HG03558 (cell line): ENCODE measurements around the gene P2RY12.

ENCODE experiments used
- ATAC-seq: cut with Tn5 transposase; IDR thresholded peaks from one replicate; pipeline ENCODE4 v1.9.1; 2021; ENCODE audit warnings: moderate number of reproducible peaks; ENCODE audit not compliant: unreplicated experiment; ENCODE audit errors: extremely low read depth

The P2RY12 gene

GRCh38 chr3:151312972-151313371 is 71.6 kb downstream of the P2RY12 start:
- ATAC-seq, result no peak

DNA sequence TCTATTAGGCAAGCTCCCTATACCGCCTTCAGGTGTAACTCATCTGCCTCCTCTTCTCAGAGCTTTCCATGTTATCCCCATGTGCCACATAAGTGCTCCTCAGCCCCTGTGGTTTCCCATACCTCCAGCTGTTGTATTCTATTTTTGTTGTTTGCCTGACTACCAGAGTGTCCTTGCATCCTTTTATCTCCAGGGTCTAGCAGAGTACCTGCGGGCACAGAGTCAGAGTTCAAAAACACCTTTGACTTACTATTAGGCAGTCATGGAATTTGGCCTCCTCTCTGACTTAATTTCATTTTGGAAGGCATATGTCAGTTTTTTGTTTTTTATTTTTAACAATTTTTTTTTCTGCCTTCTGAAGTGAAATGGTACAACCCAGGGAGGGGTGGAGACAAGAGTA is 75.0 kb downstream of the P2RY12 start:
- no peak for ATAC-seq

GRCh38 chr3:151307583-151308488 is 76.7 kb downstream of the P2RY12 start:
- ATAC-seq, result no peak

GRCh38 chr3:151307131-151307530 is 77.4 kb downstream of the P2RY12 start:
- no peak for ATAC-seq

DNA sequence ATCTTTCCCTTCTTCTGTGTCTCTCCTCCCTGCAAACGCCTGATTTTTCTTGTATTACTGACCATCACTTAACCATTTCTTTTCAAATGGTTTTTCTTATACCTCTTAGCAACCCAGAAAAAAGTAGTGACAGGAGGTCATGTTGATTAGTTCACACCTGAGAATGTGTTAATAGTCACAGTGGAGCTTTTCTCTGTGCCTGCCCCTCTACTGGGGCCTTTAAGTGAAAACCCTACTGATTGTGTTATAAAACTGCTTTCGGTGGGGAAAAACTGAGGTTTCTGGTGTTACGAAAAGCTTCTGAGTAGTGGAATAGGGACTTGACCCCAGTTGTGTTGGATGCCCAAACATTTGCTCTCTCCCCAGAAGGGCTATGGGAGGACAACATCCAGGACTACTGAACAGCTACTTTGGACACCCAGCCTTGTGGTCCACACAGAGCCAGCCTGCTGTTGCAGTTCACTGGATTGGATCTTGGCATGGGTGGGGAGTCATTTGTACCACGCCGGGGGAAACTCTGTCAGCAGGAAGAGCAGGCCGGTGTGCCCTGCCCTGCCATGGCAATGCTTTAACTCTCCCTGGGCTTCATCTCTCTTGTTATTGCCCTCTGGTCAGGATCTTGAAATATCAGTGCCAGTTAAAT is 78.3 kb downstream of the P2RY12 start:
- no peak for ATAC-seq

DNA sequence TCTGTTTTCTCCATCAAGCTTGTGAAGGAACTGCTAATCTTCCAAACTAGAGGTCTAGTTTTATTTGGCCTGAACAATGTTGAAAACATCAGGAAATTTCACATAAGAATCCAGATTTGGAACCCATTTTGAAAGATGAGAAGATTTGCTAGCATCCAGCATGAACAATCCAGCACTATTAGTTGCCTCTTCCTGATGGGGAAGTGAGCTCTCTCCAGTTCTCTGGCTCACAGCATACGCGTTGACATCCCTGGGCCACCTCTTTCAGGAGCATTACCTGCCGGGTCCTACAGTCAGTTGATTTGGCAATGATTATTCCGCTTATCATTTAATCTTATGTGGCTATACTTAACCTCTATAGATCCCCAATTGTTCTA is 78.8 kb downstream of the P2RY12 start:
- ATAC-seq, result no peak

DNA sequence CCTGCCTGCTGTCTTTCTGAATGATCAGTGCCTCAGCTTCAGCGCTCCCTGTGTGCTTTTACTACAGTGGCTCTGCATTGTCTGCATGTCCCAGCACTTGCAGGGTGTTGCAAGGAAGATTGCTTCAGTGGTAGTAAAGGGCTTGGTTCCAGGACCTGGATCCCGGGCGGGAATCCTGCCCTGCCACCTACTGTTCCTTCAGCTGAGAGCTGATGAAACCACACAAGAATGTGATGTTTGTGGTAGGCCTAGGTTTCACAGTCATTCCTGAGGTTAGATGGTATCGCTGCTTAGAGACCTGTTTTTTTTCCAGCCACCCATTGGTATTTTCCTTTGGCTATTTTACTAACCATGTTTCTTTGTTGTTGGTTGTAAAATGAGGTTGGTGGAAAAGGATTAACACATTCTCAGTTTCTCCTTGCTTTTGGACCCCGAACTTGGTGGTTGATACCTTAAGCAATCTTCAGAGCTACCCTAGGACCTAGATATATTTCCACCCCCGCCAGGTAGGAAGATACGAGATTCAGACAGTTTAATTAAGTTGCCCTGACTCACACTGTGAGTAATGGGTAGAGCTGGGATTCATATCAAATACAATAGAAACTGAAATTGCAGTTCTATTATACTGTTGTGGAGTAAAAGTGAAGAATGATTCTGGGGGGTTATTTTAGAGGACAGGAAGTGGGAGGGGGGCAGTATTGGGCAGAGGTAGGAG is 79.3 kb downstream of the P2RY12 start:
- no peak for ATAC-seq

DNA sequence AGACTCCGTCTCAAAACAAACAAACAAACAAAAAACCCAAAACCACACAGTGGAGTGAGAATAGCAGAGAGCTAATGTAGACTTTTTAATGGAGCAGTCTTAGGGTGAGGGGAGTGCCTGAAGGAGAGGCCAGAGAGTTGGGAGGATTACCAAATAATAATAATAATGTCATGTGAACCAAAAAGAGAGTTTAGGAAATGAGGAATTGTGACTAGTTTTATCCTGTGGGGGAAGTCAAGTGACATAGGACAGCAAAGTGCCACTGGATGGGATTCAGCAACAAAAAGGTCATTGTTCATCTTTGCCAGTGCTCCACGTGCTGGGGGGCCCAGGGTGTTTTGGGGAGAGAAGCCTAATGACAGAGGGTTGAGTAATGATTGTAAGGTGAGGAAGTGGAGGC is 80.8 kb downstream of the P2RY12 start:
- ATAC-seq, result no peak

DNA sequence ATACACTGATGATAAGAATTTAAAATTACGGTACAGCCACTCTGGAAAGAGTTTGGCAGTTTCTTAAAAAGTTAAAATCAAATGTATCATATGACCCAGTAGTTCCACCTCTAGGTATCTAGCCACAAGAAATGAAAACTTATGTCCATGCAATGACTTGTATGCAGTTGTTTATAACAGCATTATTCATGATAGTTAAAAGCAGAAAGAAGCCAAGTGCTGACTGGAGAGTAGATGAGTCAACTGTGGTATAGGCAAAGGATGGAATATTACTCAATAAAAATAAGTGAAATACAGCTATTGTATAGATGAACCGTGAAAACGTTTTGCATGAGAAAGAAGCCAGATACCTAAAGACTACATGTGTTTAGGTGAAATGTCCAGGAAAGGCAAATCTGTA is 82.8 kb downstream of the P2RY12 start:
- no peak for ATAC-seq

GRCh38 chr3:151300539-151300938 is 84.0 kb downstream of the P2RY12 start:
- ATAC-seq, result no peak

DNA sequence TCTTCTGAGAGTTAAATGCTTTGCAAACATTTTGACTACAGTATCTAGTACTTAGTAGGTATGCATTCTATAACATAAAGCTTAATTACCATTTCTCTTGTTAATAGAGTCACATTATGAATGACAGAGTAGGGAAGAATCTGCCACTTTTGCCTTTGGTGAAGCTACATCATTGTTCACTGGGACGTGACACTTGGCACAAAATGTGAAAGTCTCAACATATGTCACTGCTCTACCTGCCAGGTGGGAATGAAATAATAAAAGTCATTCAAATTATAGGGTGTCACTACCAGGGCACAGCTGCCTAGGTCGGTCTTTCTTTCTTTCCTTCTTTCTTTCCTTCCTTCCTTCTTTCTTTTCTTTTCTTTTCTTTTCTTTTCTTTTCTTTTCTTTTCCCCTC is 85.5 kb downstream of the P2RY12 start:
- ATAC-seq, result no peak

DNA sequence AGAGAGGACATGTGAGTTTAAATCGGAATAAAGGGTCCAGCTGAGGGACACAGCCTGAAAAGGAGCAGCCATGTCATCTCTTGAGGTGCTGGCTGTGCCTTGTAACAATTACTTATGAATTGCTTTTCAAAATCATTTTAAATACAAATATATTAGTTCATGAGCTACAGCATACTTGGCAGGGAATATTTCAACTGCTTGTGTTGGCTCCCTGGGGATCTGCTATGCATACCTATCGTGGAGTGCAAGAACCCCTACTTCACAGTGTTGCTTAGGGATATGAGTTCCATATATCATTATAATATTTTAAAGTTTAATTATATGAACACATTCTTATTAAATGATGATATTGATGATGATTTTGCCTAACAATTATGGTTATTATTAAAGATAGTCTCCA is 87.1 kb downstream of the P2RY12 start:
- ATAC-seq, result no peak

DNA sequence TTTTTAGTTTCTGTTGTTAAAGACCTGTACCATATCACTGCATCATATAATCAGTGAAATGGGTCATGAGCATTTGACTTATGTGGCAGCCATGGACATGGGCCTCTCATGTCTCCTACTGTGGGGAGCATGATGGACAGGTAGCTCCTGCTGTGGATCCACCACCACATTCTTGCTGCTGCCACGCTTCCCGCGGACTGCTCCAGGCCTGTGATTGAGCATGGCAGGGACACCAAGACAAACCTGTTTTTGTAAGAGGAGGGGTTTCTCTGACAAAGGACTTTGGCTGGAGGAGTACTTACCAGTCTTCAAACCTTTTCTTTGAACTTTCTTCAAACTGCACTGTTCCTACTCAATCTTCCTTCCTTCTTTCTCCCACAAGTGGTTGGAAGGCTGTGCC is 88.3 kb downstream of the P2RY12 start:
- no peak for ATAC-seq

DNA sequence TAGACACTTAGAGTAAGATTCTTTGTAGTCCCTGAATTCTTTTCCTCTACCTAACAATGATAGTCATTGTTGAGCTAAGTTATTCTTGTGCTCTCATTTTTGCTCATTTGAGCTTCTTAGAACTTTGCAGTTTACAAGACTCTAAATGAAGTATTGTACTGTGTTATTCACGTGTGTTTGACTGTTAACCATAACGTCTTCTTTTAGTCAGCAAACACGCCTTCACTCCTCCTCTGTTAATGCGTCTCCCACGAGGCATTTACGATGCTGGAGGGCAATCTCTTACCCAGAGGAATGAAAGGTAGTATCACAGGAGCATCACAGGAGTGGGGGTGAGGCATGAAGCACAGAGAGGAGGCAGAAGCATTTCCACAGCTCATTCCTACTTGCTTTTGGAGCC is 91.4 kb downstream of the P2RY12 start:
- no peak for ATAC-seq

- ATAC-seq, result no peak
Measured at GRCh38 chr3:151290673-151291072, 93.9 kb downstream of the P2RY12 start.

GRCh38 chr3:151289445-151289844 is 95.1 kb downstream of the P2RY12 start:
- ATAC-seq, result no peak
